Spinal cord (tissue), 10 donors: ENCODE results near the gene TSPAN12. TPM values are rescaled to one million over a fixed set of nuclear protein-coding genes. Genes with fewer than 3 reads are reported as not detected.
"Not testable (repeated sequence)": the region's sequence is repeated elsewhere in the genome, so short reads cannot be mapped to it uniquely, and the experiment has no call there.

ENCODE experiments used
- DNase-seq, 6 donors: peaks; one replicate each; pipeline versions ENCODE4 v3.0.0 to v3.0.0-alpha.2; 2013 to 2015; ENCODE audit warnings: low spot score in 6 of 6, low read depth in 4 of 6
- H3K27ac ChIP-seq: one replicate; pipeline ENCODE4 v1.5.1; 2013; ENCODE audit warnings: low read depth, low read length, control low read depth
- H3K27me3 ChIP-seq: one replicate; pipeline ENCODE4 v1.6.1; 2013; ENCODE audit warnings: low read length; ENCODE audit not compliant: control insufficient read depth, insufficient read depth
- H3K36me3 ChIP-seq: one replicate; pipeline ENCODE4 v1.6.1; 2013; ENCODE audit warnings: low read length; ENCODE audit not compliant: control insufficient read depth, insufficient read depth
- H3K4me1 ChIP-seq: one replicate; pipeline ENCODE4 v1.6.1; 2013; ENCODE audit warnings: low read length; ENCODE audit not compliant: control insufficient read depth, insufficient read depth
- H3K4me3 ChIP-seq: one replicate; pipeline ENCODE4 v1.5.1; 2013; ENCODE audit warnings: low read depth, low read length, control low read depth
- H3K9me3 ChIP-seq: one replicate; pipeline ENCODE4 v1.6.1; 2013; ENCODE audit warnings: low read length; ENCODE audit not compliant: control insufficient read depth, insufficient read depth
- WGBS: methylation state at CpG from one replicate; pipeline ENCODE4 v1.1.5; 2013; ENCODE audit warnings: missing lambda C conversion rate; ENCODE audit not compliant: insufficient coverage; 5-methylcytosine and 5-hydroxymethylcytosine counted together
- polyA plus RNA-seq, 2 donors: library from polyadenylated mRNA; unstranded; fragments of 120-200 nt; gene quantifications; one replicate each; pipeline ENCODE4 v1.2.1, GENCODE V29; 2013; ENCODE audit not compliant: insufficient read length in 2 of 2
- total RNA-seq, 2 donors: library from RNA; depleted of rRNA in 1 of 2; stranded (reverse); fragments of 120-200 nt in 1 of 2; fragments of >200 nt in 1 of 2; gene quantifications; one replicate each; pipeline versions ENCODE4 v1.2.3 to v1.2.4, GENCODE V29; 2013 to 2014
- donor health status: healthy.

Gene TSPAN12
- total and polyA plus RNA-seq, 4 donors = 16.8 to 25.5 (median 20.5) TPM

GRCh38 chr7:120797026-120797645, 60.8 kb downstream of the TSPAN12 start:
- Histone ChIP-seq H3K9me3 (no peaks in the 10 kb centered on the region), H3K27ac (no peak overlapping the region), H3K36me3 (no peaks in the 10 kb centered on the region), H3K27me3 (no peaks in the 10 kb centered on the region), H3K4me1 (no peaks in the 10 kb centered on the region), H3K4me3 (no peak overlapping the region)
- WGBS = 95% methylated on average over 6 of the region's 7 CpGs
- DNase-seq = no peak

DNA sequence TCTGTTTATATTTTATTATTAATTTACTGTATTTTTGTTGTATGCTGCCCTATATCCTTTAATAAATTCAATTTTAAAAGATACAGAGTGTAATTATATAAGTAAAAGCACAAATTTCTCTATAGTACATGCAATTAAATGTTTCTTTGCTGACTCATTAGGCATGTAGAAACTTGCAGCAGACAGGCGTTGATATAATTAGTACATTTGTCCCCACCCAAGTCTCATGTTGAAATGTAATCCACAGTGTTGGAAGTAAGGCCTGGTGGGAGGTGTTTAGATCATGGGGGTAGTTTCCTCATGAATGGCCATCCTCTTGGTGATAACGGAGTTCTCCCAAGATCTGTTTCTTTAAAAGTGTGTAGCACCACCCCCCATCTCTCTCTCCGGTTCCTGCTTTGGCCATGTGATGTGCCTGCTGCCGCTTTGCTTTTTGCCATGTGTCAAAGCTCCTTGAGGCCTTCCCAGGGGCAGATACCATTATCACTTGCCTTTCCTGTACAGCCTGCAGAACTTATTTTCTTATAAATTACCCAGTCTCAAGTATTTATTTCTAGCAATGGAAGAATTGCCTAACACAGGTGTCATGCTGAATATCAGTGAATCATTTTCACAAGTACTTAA, 63.7 kb downstream of the TSPAN12 start:
- H3K27ac ChIP-seq = no peak overlapping the region
- H3K4me3 ChIP-seq = no peak overlapping the region
- WGBS = 69% methylated on average over 3 of the region's 4 CpGs

GRCh38 chr7:120793213-120793936, 64.6 kb downstream of the TSPAN12 start:
- Histone ChIP-seq H3K4me1 (no peaks in the 10 kb centered on the region), H3K4me3 (no peak overlapping the region), H3K27ac (no peak overlapping the region), H3K27me3 (no peaks in the 10 kb centered on the region), H3K9me3 (no peaks in the 10 kb centered on the region), H3K36me3 (no peaks in the 10 kb centered on the region)
- DNase-seq = no peak
- WGBS = 83% methylated on average over 1 of the region's 3 CpGs

More for the DNA sequence above, 63.7 kb downstream of the TSPAN12 start:
- Histone ChIP-seq H3K9me3 (no peaks in the 10 kb centered on the region), H3K27me3 (no peaks in the 10 kb centered on the region), H3K4me1 (no peaks in the 10 kb centered on the region), H3K36me3 (no peaks in the 10 kb centered on the region)
- no peak for DNase-seq

DNA sequence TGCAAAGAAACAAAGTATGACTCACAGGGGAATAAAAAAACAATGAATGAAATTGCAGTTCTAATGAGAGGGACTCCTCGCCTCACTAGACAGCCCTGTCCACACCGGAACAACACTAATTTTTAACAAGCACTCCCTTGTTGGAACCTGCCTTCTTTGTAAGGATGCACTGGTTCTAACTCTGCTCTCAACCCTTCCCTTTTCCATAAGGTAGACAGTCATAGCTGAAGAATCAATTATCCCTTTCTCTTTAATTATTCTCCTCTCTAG, 65.1 kb downstream of the TSPAN12 start:
- no peaks in the 10 kb centered on the region for H3K27me3 ChIP-seq
- 75% methylated on average over 1 of the region's 2 CpGs for WGBS
- H3K9me3 ChIP-seq = no peaks in the 10 kb centered on the region
- H3K27ac ChIP-seq = no peak overlapping the region
- H3K4me3 ChIP-seq = no peak overlapping the region
- no peaks in the 10 kb centered on the region for H3K36me3 ChIP-seq
- DNase-seq = no peak
- H3K4me1 ChIP-seq = no peaks in the 10 kb centered on the region

DNA sequence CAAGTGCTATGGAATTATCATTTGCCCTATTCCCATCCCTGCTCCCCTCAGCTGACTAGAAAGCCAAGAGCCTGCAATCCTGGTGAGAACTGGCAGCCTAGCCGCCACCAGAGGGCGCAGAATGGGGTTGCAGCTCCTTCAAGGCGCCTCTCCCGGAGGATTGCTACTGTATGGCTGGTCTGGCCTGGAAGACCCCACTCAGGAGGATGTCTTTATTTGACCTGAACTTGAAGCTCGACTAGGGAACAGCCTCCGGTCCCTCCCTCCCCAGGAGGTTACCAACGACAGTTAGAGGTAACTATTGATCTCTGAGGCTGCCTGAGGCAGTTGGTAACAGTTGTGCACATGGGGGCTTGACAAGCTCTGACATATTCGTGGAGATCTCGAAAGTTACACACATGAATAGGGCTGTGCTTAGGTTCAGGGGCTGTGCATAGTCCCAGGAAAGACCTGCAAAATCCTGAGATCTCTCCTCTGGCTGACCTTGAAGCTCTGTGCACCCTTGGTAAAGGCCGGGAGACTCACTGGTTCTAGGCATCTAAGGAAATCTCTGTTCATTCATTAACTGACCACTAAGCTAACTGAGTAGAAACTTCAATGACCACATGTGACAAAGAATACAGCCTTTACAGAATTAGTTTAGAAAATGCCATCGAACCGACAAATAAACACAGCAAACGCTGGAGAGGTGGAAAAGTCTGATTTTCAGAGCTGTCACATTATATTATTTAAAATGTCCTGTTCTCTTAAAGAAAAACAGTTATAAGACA, 65.7 kb downstream of the TSPAN12 start:
- Histone ChIP-seq H3K27me3 (no peaks in the 10 kb centered on the region), H3K9me3 (no peaks in the 10 kb centered on the region), H3K36me3 (no peaks in the 10 kb centered on the region), H3K4me1 (no peaks in the 10 kb centered on the region), H3K4me3 (no peak overlapping the region), H3K27ac (no peak overlapping the region)
- WGBS = 35% methylated on average over 7 of the region's 13 CpGs
- DNase-seq = peak in 4 of 6 donors; percentile 13 to 82 (median 51)

DNA sequence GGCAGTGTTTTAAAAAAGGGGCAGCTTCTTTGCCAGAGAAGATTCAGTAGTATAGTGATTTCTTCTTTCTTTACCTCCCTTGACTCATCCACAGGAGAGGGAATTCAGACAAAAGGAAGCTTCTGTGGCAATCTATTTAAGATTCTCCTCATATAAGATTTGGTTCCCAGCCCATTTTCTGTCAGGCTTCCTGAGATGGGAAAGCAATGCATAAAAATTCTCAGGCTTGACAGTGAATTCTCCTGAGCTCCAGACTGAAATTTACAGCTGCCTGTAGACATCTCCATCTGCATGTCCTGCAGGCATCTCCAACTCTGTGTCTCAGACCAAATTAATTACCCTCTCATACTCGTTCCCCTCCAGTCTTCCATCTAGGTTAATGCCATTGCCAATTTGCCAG, 72.8 kb downstream of the TSPAN12 start:
- peak in 2 of 6 donors; percentile 28 to 64 for DNase-seq
- Histone ChIP-seq H3K27ac (no peak overlapping the region), H3K4me3 (no peak overlapping the region), H3K36me3 (no peaks in the 10 kb centered on the region), H3K9me3 (no peaks in the 10 kb centered on the region), H3K27me3 (no peaks in the 10 kb centered on the region), H3K4me1 (no peaks in the 10 kb centered on the region)
- 15% methylated on average over 1 of the region's 1 CpG for WGBS

DNA sequence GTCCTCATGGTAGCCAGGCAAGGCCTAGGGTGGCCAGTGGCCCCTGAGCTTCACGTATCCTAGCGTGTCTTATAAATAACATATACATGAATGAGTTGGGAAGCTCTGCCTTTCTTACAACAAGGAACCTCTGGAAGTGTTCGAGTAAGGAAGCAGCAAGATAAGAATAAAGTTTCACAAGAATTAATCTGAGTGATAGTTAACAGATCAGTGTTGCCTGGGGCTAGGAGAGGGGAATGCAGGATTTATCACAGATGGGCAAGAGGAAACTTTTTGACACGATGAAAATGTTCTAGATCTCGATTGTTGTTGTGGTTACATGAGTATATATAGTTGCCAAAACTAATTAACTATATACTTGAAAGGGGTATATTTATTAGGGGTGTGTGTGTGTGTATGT, 74.2 kb downstream of the TSPAN12 start:
- 100% methylated on average over 1 of the region's 5 CpGs for WGBS
- DNase-seq = no peak
- no peak overlapping the region for H3K27ac ChIP-seq

DNA sequence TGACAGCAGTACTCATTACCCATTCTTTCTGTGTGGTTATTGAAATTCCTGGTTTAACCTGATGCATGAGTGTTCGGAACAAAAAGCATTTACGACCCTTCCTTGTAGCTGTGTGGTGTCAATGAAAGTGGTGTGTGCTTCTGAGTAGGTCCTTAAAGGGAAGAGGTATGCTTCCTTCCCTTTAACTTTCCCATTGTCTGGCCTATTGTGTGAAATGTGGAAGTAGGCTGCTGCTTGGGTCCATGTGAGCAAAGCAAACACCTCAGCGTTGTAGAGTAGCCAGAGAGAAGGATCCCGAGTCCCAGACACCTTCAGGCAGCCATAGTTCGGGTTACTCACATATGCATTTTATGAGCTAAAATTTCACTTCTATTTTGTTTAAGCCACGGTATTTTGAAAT, 74.7 kb downstream of the TSPAN12 start:
- no peak overlapping the region for H3K4me3 ChIP-seq
- WGBS = 90% methylated on average over 3 of the region's 6 CpGs
- no peaks in the 10 kb centered on the region for H3K27me3 ChIP-seq
- no peak overlapping the region for H3K27ac ChIP-seq
- no peaks in the 10 kb centered on the region for H3K4me1 ChIP-seq
- no peaks in the 10 kb centered on the region for H3K9me3 ChIP-seq
- H3K36me3 ChIP-seq = no peaks in the 10 kb centered on the region
- no peak for DNase-seq

More for the DNA sequence above, 74.2 kb downstream of the TSPAN12 start:
- no peaks in the 10 kb centered on the region for H3K9me3 ChIP-seq
- no peaks in the 10 kb centered on the region for H3K36me3 ChIP-seq
- H3K4me1 ChIP-seq = no peaks in the 10 kb centered on the region
- H3K27me3 ChIP-seq = no peaks in the 10 kb centered on the region
- H3K4me3 ChIP-seq = no peak overlapping the region

- 98% methylated on average over 10 of the region's 10 CpGs for WGBS
- not testable (repeated sequence) for DNase-seq, H3K27me3 ChIP-seq, H3K4me1 ChIP-seq, H3K4me3 ChIP-seq, H3K27ac ChIP-seq, H3K36me3 ChIP-seq, H3K9me3 ChIP-seq
Measured at GRCh38 chr7:120781924-120782323, 76.0 kb downstream of the TSPAN12 start.
